ELF-1 (cell line): ENCODE measurements around the gene NTN3.
A peak's percentile ranks its signal among the peaks of the same experiment; 100 is the strongest.
"Not testable (repeated sequence)": the region's sequence is repeated elsewhere in the genome, so short reads cannot be mapped to it uniquely, and the experiment has no call there.

Experiments used
- DNase-seq: peaks from one replicate; pipeline ENCODE4 v3.0.0-alpha.2; 2016; ENCODE audit warnings: low read depth, low spot score

NTN3 gene

DNA sequence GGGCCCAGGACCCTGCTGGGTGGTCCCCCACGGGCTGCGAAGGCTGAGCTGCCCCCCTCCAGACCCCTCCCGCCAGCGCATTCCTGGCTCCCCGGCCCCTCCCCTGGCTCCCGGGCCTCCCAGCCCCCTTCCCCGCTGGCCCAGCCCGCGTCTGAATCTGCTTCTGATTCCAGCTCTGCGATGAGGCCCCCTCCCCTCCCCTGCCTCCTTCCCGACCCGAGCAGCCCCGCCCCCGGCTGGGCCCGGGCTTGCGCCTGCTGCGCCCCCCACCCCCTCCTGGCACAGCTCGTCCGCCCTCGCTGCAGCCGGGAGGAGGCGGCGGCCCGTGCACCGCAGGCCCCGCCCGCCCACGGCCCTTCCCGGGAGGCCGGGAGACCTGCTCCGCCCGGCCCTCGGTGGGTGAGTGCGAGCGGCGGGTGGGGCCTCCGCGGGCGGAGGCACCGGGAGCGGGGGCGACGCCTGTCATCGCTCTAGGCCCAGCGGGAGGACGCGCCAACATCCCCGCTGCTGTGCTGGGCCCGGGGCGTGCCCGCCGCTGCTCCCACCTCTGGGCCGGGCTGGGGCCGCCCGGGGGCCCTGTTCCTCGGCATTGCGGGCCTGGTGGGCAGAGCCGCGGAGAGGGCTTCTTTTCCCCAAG, at the start of gene NTN3:
Gene NTN3 (plus strand): TSS at position 282 of the 637 bp plus-strand sequence. CDS start 405 bp downstream, outside the sequence.
- DNase-seq, result peak; percentile 23

DNA sequence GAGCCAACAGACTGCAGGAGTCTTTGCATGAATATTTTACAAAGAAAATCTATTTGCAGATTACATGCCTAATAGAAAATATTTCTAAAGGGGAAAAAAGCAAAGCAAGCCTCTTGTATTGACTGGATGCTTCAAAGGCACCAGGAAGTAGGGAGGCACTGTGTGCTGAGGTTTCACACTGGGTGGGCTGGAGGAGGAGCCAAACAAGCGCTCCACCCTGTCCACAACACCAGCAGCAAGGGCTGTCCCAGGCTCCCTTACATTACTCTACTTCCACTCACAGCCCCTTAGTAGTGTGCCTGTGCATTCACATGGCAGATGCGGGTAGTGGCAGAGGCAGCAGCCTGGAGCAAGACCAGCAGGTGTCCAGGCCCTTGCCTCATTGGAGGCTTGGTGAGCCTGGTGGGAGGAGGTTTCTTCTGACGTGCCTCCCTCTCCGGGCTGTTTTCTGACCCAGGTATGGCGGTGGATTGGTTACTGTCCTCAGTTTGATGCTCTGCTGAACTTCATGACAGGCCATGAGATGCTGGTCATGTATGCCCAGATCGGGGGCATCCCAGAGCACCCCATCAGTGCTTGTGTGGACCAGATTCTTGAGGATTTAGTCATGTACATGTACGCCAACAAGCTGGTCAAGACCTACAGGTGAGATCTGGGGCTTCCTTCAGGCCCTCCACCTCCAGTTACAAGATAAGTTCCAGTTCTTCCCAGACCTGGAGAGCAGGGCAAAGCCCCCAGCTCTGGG, 48.8 kb upstream of the NTN3 start:
- peak; percentile 19 for DNase-seq

- no peak for DNase-seq
Observed at GRCh38 chr16:2424061-2425007, 46.8 kb upstream of the NTN3 start.

- no peak for DNase-seq
Observed at GRCh38 chr16:2425008-2425518, 46.0 kb upstream of the NTN3 start.

DNA sequence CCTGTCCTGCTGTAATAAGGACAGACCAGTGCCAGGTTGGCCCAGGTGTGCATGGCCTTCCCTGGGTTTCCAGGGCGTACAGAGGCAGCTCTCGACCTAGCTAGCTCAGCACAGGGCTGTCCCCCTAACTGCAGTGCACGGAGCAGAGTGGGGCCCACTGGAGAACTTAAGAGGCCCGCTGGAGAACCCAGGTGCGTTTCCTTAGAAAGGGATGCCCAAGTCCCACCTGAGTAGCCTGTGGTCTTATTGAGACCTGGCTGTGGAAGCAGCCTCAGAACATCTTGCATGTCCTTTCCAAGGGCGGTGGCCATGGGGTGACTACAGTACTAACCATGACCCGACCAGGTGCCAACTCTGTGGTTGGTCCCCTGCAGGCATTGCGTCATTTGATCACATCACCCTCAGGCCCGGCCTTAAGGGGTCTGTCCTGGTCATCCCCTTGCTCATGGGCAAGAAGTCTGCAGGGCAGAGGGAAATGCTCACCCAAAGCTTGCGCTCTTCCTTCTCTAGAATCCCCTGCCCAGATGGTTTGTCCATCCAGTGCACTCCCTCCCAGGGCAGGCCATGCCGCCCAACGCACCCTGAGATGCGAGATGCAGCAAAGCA, 45.2 kb upstream of the NTN3 start:
- no peak for DNase-seq

GRCh38 chr16:2426941-2427361, 44.1 kb upstream of the NTN3 start:
- DNase-seq, result no peak

- no peak for DNase-seq
Observed at GRCh38 chr16:2427526-2427925, 43.6 kb upstream of the NTN3 start.

DNA sequence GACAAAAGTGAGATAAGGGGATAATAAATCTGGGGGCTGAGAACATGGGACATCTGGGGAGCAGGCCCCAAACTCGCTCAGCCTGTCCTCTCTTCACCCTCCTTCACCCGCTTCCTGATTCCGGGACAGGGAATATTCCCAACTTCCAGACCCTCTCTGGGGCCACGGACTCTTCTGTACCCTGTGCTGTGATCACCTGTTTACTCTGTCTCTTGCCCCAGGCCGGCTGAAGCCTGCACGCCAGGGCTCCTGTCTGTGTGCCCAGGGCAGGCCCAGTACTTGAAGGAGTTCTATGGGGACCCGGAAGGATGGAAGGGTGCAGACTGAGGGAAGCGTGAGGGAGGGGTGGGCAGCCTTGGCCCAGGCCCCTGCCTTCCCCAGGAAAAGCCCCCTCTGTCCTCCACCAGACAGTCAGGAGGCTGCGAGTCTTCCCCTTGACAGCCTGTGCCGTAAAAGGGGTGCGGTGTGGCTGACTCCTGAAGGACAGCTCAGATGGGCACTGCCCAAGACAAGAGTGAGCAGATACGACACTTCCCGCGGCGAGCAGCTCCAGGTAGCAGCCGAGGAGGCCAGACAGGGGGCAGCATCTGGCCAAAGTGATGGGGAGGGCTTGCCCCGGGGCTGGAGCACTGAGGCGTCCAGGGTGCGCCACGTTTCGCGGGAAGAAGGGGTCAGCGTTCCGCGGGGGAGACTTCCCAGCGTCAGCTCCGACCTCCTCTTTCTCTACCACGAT, 42.9 kb upstream of the NTN3 start:
- peak; percentile 74 for DNase-seq

DNA sequence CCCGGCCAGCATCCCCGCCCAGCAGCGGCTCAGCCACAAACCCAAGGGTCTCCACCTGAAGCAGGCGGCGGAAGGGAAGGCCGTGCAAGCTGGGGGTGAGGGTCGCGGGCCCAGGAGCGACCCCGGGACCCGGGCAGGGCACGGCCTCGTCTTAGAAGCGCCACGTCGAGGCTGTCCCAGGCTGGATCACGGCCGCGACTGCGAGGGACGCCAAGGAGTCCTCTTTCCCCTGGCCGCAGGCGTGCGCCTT, 42.4 kb upstream of the NTN3 start:
- DNase-seq, result no peak

DNA sequence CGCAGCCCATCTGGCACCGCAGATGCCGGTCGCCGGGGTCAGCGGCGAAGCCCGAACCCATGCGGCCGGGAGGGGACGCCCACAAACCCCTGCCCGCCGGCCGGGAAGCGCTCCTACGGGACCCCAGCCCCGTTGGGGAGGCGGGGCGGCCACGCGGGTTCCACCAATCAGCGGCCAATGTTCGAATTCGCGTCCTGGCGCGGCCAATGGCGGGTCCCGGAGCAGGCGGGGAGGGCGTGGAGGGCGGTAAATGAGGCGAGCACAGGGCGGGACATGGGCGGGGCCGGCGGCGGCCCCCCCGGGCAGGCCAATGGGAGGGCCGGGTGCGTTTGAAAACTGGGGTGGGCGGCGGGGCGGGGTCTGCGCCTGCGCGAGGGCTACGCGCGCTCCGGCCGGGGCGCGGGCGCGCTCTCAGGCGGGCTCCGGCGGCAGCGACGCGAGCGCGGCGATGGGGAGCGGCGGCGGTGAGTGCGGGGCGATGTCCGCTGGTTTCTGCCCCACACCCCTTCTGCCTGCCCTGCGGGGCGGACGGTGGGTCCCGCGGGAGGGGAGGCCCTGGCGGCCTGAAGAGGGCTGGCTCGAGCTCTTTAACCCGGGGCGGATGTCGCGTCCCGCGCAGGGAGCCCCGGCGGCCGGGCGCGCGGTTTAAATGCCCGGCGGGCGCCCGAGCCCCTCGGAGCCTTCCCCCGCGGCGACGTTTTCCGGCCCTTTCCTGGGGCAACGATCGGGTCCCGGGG, 41.9 kb upstream of the NTN3 start, which contains the start of gene CCNF:
Gene CCNF (plus strand): TSS at position 414 of the 737 bp plus-strand sequence. CDS start 35 bp downstream, at position 449.
- peak; percentile 98 for DNase-seq

GRCh38 chr16:2429771-2430663, 41.1 kb upstream of the NTN3 start:
- peak; percentile 40 for DNase-seq

GRCh38 chr16:2432286-2432685, 38.8 kb upstream of the NTN3 start:
- DNase-seq, result no peak

- no peak for DNase-seq
Observed at GRCh38 chr16:2432801-2433505, 38.1 kb upstream of the NTN3 start.

DNA sequence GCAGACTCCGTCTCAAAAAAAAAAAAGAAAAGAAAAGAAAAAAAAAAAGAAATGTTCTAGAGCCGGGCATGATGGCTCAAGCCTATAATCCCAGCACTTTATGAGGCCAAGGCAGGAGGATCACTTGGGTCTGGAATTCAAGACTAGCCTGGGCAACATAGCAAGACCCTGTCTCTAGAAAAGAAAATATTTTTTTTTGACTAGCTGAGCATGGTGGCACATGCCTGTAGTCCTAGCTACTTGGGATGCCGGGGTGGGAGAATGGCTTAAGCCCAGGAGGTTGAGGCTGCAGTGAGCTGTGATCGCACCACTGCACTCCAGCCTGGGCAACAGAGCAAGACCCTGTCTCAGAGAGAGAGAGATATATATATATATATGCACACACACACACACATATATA, 35.9 kb upstream of the NTN3 start:
- not testable (repeated sequence) for DNase-seq

DNA sequence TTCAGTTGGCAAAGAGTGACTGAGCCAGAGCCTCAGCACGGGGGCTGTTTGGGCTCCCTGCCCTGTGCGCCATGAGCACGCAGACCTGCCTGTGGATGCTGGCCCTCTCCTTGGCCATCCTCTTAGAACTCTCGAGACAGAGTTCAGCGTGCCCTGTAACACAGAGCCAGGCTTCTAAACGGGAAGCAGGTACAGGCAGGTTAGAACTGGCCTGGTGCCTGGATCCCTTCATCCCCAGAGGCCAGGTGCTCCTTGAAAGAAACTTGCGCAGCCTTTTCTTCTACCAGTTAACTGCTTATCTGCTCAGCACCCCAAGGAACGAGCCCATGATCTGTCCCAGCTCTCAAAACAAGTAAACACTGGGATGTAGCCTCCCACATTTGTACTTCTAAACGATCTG, 35.0 kb upstream of the NTN3 start:
- DNase-seq, result no peak

DNA sequence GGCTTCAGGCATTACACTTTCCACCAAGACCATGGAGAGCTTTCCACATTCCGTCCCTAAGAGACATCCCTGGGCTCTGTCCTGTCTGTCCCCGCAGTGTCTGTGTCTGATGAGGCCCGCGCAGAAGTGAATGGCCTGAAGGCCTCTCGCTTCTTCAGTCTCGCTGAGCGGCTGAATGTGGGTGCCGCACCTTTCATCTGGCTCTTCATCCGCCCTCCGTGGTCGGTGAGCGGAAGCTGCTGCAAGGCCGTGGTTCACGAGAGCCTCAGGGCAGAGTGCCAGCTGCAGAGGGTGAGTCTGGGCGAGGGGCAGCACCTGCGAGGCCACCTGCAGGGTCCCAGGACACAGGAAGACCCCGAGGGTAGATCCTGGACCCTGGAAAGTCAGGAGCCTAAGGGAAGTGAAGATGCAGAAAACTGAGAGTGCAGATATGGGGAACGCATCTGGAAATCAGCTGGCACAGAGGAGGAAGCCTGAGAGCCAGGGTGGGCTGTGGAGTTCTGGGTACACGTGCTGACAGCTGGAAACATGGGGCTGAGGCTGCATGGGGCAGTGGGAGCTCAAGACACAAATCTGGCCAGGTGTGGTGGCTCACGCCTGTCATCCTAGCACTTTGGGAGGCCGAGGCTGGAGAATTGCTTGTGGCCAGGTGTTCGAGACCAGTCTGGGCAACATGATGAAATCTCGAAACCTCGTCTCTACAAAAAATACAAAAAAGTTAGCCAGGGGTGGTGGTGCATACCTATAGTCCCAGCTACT, 33.9 kb upstream of the NTN3 start:
- DNase-seq, result no peak

GRCh38 chr16:2438121-2438520, 33.0 kb upstream of the NTN3 start:
- DNase-seq, result no peak

GRCh38 chr16:2439598-2439997, 31.5 kb upstream of the NTN3 start:
- DNase-seq, result no peak
